Measurements from ENCODE around the gene KAZN.

Gene KAZN

DNA sequence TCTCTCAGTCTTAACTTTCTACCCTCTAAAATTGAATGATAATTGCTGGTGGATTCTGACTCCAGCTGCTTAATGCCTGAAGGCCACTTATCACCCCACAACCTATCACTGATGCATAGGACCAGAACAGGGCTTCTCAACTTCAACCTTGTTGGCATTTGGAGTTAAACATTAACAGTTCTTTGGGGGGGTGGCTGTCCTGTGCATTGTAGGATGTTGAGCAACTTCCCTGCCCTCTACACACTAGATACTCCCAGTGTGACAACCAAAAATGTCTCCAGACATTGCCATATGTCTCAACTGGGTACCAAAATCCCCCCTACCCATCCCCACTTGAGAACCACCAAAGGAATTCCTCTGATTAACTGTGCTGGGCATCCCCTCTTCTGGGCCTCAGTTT is 279.6 kb downstream of the KAZN start:
- TF ChIP-seq, protein P1, sequence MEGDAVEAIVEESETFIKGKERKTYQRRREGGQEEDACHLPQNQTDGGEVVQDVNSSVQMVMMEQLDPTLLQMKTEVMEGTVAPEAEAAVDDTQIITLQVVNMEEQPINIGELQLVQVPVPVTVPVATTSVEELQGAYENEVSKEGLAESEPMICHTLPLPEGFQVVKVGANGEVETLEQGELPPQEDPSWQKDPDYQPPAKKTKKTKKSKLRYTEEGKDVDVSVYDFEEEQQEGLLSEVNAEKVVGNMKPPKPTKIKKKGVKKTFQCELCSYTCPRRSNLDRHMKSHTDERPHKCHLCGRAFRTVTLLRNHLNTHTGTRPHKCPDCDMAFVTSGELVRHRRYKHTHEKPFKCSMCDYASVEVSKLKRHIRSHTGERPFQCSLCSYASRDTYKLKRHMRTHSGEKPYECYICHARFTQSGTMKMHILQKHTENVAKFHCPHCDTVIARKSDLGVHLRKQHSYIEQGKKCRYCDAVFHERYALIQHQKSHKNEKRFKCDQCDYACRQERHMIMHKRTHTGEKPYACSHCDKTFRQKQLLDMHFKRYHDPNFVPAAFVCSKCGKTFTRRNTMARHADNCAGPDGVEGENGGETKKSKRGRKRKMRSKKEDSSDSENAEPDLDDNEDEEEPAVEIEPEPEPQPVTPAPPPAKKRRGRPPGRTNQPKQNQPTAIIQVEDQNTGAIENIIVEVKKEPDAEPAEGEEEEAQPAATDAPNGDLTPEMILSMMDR (IDR thresholded peaks at IDR 0.05; ENCODE audit: insufficient read depth, missing control alignments): no peak
- no peak for FAIRE-seq
- no peak for DNase-seq (ENCODE audit: insufficient read length, low spot score)

DNA sequence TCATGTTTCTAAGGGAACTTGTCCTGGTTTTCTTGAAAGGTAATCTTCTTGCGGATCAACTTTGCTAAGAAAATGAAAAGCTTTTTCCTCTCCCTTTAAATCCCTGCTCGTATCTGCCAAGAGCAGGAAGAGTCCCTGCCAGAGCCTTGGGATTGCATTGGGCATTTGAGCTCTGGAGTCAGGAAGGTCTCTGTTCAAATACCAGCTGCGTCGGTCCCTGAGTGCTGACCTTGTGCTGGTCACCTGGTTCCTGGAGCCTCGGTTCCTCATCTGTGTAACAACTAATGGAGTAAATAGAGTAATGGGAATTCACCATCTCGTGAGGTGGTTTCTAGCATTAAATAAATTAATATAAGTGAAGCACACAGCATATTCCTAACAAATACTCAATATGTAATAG is 280.5 kb downstream of the KAZN start:
- no peak for FAIRE-seq
- DNase-seq (ENCODE audit: insufficient read length, low spot score): no peak
- TF ChIP-seq, protein P1 (IDR thresholded peaks at IDR 0.05; ENCODE audit: insufficient read depth, missing control alignments): no peak

DNA sequence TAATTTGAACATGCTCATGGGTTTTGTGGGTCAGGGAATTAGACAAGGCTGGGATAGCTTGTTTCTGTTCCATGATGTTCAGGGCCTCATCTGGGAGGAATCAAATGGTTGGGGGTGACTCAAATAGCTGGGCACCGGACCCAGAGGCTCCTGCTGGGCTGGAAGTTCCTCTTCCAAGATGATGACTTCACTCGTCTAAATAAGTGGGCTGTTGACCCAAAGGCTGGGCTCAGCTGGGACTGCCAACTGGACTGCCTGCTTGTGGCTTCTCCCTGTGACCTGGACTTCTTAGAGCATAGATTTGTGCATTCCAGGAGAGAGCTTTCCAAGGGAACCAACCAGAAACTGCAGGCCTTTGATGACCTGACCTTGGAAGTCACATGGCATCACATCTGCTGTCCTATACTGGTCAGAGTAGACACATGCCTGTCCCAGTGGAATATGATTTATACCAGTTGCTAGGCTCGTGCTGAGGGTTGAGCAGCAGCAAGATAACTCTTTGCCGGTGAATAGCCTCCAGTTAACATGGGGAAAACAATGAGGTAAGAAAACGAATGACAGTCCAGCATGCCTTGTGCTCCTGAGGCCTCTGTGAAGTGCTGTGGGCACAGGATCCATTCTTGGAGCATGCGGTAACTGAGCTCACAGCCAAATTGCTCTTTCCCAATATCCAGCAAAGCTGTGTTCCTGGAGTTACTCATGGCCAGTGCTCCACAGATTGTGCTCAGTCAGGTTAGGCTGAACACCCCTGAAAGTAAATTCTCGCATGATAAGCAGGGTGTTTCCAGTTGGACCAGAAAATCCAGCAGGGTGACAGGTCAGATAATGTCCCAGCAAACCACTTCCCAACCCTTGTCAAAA is 282.2 kb downstream of the KAZN start:
- DNase-seq (ENCODE audit: insufficient read length, low spot score): no peak
- TF ChIP-seq, protein P1 (IDR thresholded peaks at IDR 0.05; ENCODE audit: insufficient read depth, missing control alignments): no peak
- FAIRE-seq: no peak

DNA sequence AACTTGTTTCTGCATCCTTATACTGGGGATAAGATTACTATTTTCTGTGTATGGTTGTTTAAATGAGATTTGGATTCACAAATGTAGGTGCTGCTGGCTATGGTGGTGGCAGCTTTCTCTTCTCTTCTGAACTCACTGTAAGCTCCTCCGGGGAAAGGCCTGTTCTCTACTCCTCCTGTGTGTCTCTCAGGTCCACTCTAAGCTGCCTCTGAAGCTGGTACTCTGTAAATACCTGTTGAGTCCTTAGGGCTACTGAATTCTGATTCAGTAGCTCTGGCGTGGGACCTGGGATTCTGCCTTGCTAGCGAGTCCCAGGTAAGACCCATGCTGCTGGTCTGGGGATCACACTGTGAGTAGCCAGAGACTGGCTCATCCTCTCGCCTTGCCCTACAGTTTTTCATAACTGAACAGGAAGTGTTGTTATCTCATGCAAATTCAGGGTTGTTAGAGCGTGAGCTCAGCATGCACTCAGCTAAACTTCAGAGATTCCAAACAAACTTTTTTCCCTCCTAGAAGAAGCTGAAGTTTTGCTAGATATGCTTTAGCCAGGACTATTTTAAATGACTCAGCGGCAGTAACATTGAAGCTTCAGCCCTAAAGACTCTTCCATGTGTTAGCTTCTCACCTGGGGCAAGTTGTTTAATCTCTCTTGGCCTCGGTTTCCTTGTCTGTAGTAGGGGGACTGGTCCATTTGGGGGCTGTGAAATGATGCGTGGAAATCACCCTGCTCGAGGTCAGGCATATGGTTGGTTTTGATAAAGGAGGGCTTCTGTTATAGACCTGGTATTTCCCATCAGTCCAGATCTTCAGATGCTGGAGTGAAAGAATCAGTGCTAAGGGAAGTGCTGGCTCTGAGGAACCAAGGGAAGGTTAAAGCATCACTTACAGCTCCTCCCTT is 283.5 kb downstream of the KAZN start:
- FAIRE-seq (no peak), DNase-seq (ENCODE audit: insufficient read length, low spot score) (no peak)
- TF ChIP-seq, protein P1 (IDR thresholded peaks at IDR 0.05; ENCODE audit: insufficient read depth, missing control alignments): no peak

DNA sequence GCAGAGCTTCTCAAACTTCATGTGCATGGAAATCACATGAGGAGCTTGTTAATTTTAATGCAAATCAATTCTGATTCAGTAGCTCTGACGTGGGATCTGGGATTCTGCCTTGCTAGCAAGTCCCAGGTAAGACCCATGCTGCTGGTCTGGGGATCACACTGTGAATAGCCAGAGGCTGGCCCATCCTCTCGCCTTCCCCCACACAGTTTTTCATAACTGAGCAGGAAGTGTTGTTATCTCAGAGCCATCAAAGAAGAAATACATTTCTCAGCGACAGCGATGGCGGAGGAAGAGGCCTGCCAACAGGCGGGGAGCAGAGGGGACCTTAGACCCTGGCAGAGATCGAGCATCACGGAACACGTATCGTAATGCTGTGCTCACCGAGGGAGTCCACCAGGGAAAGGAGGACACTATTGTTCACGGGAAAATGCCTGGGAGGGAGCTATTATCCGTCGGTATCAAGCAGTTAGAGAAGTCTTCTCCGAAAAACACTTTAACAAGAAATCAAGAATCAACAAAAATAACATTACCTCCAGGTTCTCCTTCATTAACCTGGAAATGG is 286.2 kb downstream of the KAZN start:
- FAIRE-seq: no peak
- TF ChIP-seq, protein P1 (IDR thresholded peaks at IDR 0.05; ENCODE audit: insufficient read depth, missing control alignments): no peak

DNA sequence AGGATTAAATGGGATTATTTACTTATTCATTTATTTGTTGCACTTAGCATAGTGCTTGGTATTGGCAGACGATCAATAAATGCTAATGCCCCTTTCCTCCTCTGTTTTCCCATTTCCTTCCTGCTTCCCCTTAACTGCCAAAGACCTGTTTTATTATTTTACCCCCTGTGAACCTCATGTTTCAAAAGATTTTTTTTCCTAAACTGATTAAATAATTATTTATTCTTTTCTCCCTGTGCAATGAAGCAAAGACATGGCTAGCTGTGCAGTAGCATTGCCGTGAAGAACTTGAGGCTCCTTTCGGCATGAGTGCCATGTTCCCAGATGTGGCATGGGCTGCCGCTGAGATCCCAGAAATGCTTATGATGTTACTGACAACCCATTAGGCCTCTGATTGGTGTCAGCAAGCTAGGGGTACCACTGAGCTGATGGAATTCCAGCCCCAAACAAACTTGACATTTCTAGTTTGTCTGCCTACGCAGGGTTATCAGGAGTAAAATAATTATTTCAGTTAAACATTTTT is 288.6 kb downstream of the KAZN start:
- TF ChIP-seq, protein P1 (IDR thresholded peaks at IDR 0.05; ENCODE audit: insufficient read depth, missing control alignments): no peak
- DNase-seq (ENCODE audit: insufficient read length, low spot score): no peak
- no peak for FAIRE-seq

More for the DNA sequence above, 286.2 kb downstream of the KAZN start:
- DNase-seq (ENCODE audit: insufficient read length, low spot score): no peak
